Kidney epithelial cell (primary cell): ENCODE results near the gene LARP1. TPM values are rescaled to one million over a fixed set of nuclear protein-coding genes. Genes with fewer than 3 reads are reported as not detected.
A peak's percentile ranks its signal among the peaks of the same experiment; 100 is the strongest.

Source experiments
- DNase-seq: peaks from one replicate; pipeline ENCODE4 v3.0.0-alpha.2; 2010; ENCODE audit warnings: low read depth
- H3K27me3 ChIP-seq: 2 replicates; pipeline ENCODE4 v1.6.0; 2011; ENCODE audit warnings: low read length; ENCODE audit not compliant: control insufficient read depth, insufficient read depth
- H3K36me3 ChIP-seq: 2 replicates; pipeline ENCODE4 v1.5.1; 2011; ENCODE audit warnings: low read length; ENCODE audit not compliant: control insufficient read depth, insufficient read depth
- H3K4me3 ChIP-seq: 2 replicates; pipeline ENCODE4 v1.5.1; 2011; ENCODE audit warnings: low read depth, mild to moderate bottlenecking, control low read depth, low read length
- CTCF ChIP-seq: IDR thresholded peaks from 2 replicates; pipeline ENCODE4 v1.5.1; 2011; ENCODE audit warnings: mild to moderate bottlenecking, moderate library complexity, low read length, control low read depth, inconsistent platforms; ENCODE audit not compliant: insufficient read depth, poor library complexity, severe bottlenecking
- total RNA-seq: library from RNA; depleted of rRNA; stranded (reverse); fragments of >200 nt; gene quantifications from 2 replicates; pipeline ENCODE4 v1.2.3, GENCODE V29; 2015

Gene LARP1
- total RNA-seq, 1 donor from 2014 or later = 142 TPM

GRCh38 chr5:154770111-154770510, 14.9 kb downstream of the LARP1 start:
- no peaks in the 10 kb centered on the region for H3K36me3 ChIP-seq
- no peak for TF ChIP-seq CTCF
- H3K27me3 ChIP-seq = no peaks in the 10 kb centered on the region
- no peak overlapping the region for H3K4me3 ChIP-seq
- DNase-seq = no peak

GRCh38 chr5:154771383-154771901, 16.3 kb downstream of the LARP1 start:
- Histone ChIP-seq H3K4me3 (no peak overlapping the region), H3K27me3 (no peaks in the 10 kb centered on the region), H3K36me3 (no peaks in the 10 kb centered on the region)
- peak; percentile 50 for DNase-seq
- TF ChIP-seq CTCF = peak; percentile 20

- Histone ChIP-seq H3K36me3 (no peaks in the 10 kb centered on the region), H3K27me3 (no peaks in the 10 kb centered on the region), H3K4me3 (no peak overlapping the region)
- DNase-seq = no peak
- TF ChIP-seq CTCF = no peak
These were observed 18.1 kb downstream of the LARP1 start for GRCh38 chr5:154773326-154773725.

GRCh38 chr5:154776167-154776566, 21.0 kb downstream of the LARP1 start:
- Histone ChIP-seq H3K4me3 (no peak overlapping the region), H3K36me3 (no peaks in the 10 kb centered on the region), H3K27me3 (no peaks in the 10 kb centered on the region)
- no peak for TF ChIP-seq CTCF
- no peak for DNase-seq

- Histone ChIP-seq H3K27me3 (no peaks in the 10 kb centered on the region), H3K4me3 (no peak overlapping the region), H3K36me3 (no peaks in the 10 kb centered on the region)
- TF ChIP-seq CTCF = no peak
- DNase-seq = no peak
These were observed 23.4 kb downstream of the LARP1 start for GRCh38 chr5:154778534-154778933.

- peak; percentile 79 for DNase-seq
- H3K36me3 ChIP-seq = no peaks in the 10 kb centered on the region
These were observed 23.9 kb downstream of the LARP1 start for GRCh38 chr5:154779105-154779504.

More at GRCh38 chr5:154779105-154779504, 23.9 kb downstream of the LARP1 start:
- no peak overlapping the region for H3K4me3 ChIP-seq
- TF ChIP-seq CTCF = no peak
- no peaks in the 10 kb centered on the region for H3K27me3 ChIP-seq
